Gastrocnemius medialis (tissue), 4 donors: ENCODE results near the gene MAGEB6. TPM values are rescaled to one million over a fixed set of nuclear protein-coding genes. Genes with fewer than 3 reads are reported as not detected.
"Not testable (repeated sequence)": the region's sequence is repeated elsewhere in the genome, so short reads cannot be mapped to it uniquely, and the experiment has no call there.

Source experiments
- ATAC-seq, 2 donors: fragments of 150-250 bp; one replicate each; pipeline ENCODE4 v1.9.1; 2016
- DNase-seq, 2 donors: peaks; one replicate each; pipeline ENCODE4 v3.0.0-alpha.2; 2019
- H3K27ac ChIP-seq, 4 donors: fragments of 200-600 bp; sonication (generic); 1 replicate in 1 of 4; 2 replicates in 3 of 4; pipeline ENCODE4 v1.5.1; 2016 to 2018; ENCODE audit warnings: mild to moderate bottlenecking in 2 of 4, moderate library complexity in 1 of 4
- H3K27me3 ChIP-seq, 3 donors: fragments of 200-600 bp; sonication (generic) in 2 of 3; 1 replicate in 1 of 3; 2 replicates in 2 of 3; pipeline versions ENCODE4 v1.5.1 to v1.6.0; 2016 to 2019; ENCODE audit warnings: mild to moderate bottlenecking in 1 of 3, moderate library complexity in 1 of 3
- H3K36me3 ChIP-seq, 2 donors: fragments of 200-600 bp; sonication (generic) in 1 of 2; one replicate each; pipeline ENCODE4 v1.5.1; 2017 to 2018
- H3K4me1 ChIP-seq, 2 donors: fragments of 200-600 bp; sonication (generic) in 1 of 2; one replicate each; pipeline ENCODE4 v1.5.1; 2016 to 2017; ENCODE audit warnings: mild to moderate bottlenecking in 2 of 2
- H3K4me3 ChIP-seq, 4 donors: fragments of 200-600 bp; sonication (generic) in 3 of 4; 1 replicate in 1 of 4; 2 replicates in 3 of 4; pipeline ENCODE4 v1.5.1; 2016 to 2019; ENCODE audit warnings: mild to moderate bottlenecking in 2 of 4
- H3K9me3 ChIP-seq, 3 donors: fragments of 200-600 bp; sonication (generic) in 2 of 3; 1 replicate in 1 of 3; 2 replicates in 2 of 3; pipeline ENCODE4 v1.5.1; 2016 to 2019
- CTCF ChIP-seq, 5 experiments: fragments of 450-650 bp in 3 of 5; fragments of 200-600 bp in 2 of 5; sonication (generic) in 2 of 5; IDR thresholded peaks in 4 of 5; conservative IDR thresholded peaks in 1 of 5; 1 replicate in 4 of 5; 2 replicates in 1 of 5; pipeline ENCODE4 v1.5.1; 2016 to 2019; ENCODE audit warnings: antibody characterized with exemption in 5 of 5, mild to moderate bottlenecking in 3 of 5, moderate library complexity in 3 of 5
- POLR2A ChIP-seq, 2 donors: fragments of 450-650 bp; IDR thresholded peaks; one replicate each; pipeline ENCODE4 v1.6.1; 2017; ENCODE audit warnings: antibody characterized with exemption in 2 of 2, mild to moderate bottlenecking in 2 of 2, moderate library complexity in 2 of 2
- in situ Hi-C, 4 donors: fragments of 200-750 bp; cut with MboI; loops; one replicate each; pipeline versions ENCODE4 v1.15.0 to v1.8.0; 2017; ENCODE audit warnings: low sequenced_read_pairs in 4 of 4
- intact Hi-C: fragments of 100-400 bp; cut with DNase I; formaldehyde crosslinking; loops from one replicate; pipeline ENCODE4 v1.15.1; 2023; ENCODE audit warnings: low total_unique reads
- total RNA-seq, 4 donors: library from RNA; depleted of rRNA; stranded (reverse); fragments of >200 nt; gene quantifications; one replicate each; pipeline versions ENCODE4 v1.1.0 to v1.2.3, GENCODE V29; 2016

MAGEB6 gene
- not detected for total RNA-seq

GRCh38 chrX:26192204-26192603 lies at the start of gene MAGEB6:
MAGEB6 (plus strand) TSS chrX:26192440; CDS start chrX:26193847, 1,407 bp downstream.
- no peak for TF ChIP-seq POLR2A (IDR thresholded peaks at IDR 0.05)
- no peak for TF ChIP-seq CTCF (IDR thresholded peaks at IDR 0.05 in 4 of 5, conservative IDR thresholded peaks at IDR 0.05 in 1 of 5)
- ATAC-seq = no peak
- Histone ChIP-seq H3K36me3 (no peaks in the 10 kb centered on the region), H3K9me3 (no peaks in the 10 kb centered on the region), H3K4me1 (no peaks in the 10 kb centered on the region), H3K27me3 (no peaks in the 10 kb centered on the region), H3K27ac (no peak within 1 kb of the TSS), H3K4me3 (no peak within 1 kb of the TSS)
- intact Hi-C loops (no loop called here), in situ Hi-C loops (no loop called here)
- DNase-seq = no peak

GRCh38 chrX:26146024-26146423 lies 46.2 kb upstream of the MAGEB6 start:
- Histone ChIP-seq H3K4me1 (no peaks in the 10 kb centered on the region), H3K9me3 (no peaks in the 10 kb centered on the region), H3K27ac (no peak overlapping the region), H3K27me3 (no peaks in the 10 kb centered on the region), H3K36me3 (no peaks in the 10 kb centered on the region), H3K4me3 (no peak overlapping the region)
- in situ Hi-C loops = no loop called here
- intact Hi-C loops = no loop called here
- ATAC-seq (no peak), DNase-seq (no peak)
- TF ChIP-seq CTCF (IDR thresholded peaks at IDR 0.05 in 4 of 5, conservative IDR thresholded peaks at IDR 0.05 in 1 of 5) (no peak), POLR2A (IDR thresholded peaks at IDR 0.05) (no peak)

- intact Hi-C loops (no loop called here), in situ Hi-C loops (no loop called here)
- Histone ChIP-seq H3K9me3 (no peaks in the 10 kb centered on the region), H3K27me3 (no peaks in the 10 kb centered on the region), H3K4me1 (no peaks in the 10 kb centered on the region), H3K36me3 (no peaks in the 10 kb centered on the region), H3K4me3 (no peak within 1 kb of the TSS), H3K27ac (no peak within 1 kb of the TSS)
- no peak for ATAC-seq
- no peak for TF ChIP-seq POLR2A (IDR thresholded peaks at IDR 0.05)
- TF ChIP-seq CTCF (IDR thresholded peaks at IDR 0.05 in 4 of 5, conservative IDR thresholded peaks at IDR 0.05 in 1 of 5) = no peak
- DNase-seq = no peak
Measured at GRCh38 chrX:26160301-26160700, 31.9 kb upstream of the MAGEB6 start, which contains the start of gene MAGEB6B. MAGEB6B (plus strand) TSS chrX:26160601; CDS start chrX:26160601, 0 bp downstream.

GRCh38 chrX:26203561-26203960 lies 11.3 kb downstream of the MAGEB6 start:
- H3K27me3 ChIP-seq = no peaks in the 10 kb centered on the region
- H3K36me3 ChIP-seq = no peaks in the 10 kb centered on the region
- in situ Hi-C loops = no loop called here
- DNase-seq (no peak), ATAC-seq (no peak)
- intact Hi-C loops = no loop called here
- H3K4me3 ChIP-seq = no peak overlapping the region
- H3K4me1 ChIP-seq = no peaks in the 10 kb centered on the region
- H3K9me3 ChIP-seq = no peaks in the 10 kb centered on the region
- H3K27ac ChIP-seq = no peak overlapping the region
- no peak for TF ChIP-seq CTCF (IDR thresholded peaks at IDR 0.05 in 4 of 5, conservative IDR thresholded peaks at IDR 0.05 in 1 of 5)
- TF ChIP-seq POLR2A (IDR thresholded peaks at IDR 0.05) = no peak

GRCh38 chrX:26204717-26205116 lies 12.5 kb downstream of the MAGEB6 start:
- ATAC-seq, intact Hi-C loops: not testable (repeated sequence)

More at GRCh38 chrX:26204717-26205116, 12.5 kb downstream of the MAGEB6 start:
- H3K4me3 ChIP-seq, H3K9me3 ChIP-seq, H3K27ac ChIP-seq, DNase-seq, H3K27me3 ChIP-seq, H3K36me3 ChIP-seq, in situ Hi-C loops, H3K4me1 ChIP-seq: not testable (repeated sequence)
